ENCODE measurements around the gene TFPI2.

TFPI2 gene

DNA sequence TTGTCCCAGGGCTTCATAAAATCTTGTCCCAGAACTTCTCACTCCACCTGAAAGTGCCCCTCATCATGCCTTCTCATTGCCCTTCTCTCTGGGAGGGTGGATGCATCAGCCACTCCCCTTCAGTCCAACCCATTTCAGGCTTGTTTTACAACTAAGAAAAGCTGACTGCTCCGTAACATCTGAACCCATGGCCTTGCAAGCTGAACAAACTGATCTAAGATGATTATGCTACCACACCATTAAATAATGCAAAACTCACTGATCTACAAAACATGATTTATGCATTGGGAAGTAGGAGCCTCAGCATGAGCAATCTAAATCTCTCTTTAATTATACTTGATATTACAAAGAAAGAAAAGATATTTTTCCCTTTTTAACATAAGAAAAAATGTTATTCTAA lies 34.8 kb downstream of the TFPI2 start:
- no peak for TF ChIP-seq TARDBP (IDR thresholded peaks at IDR 0.05)
- no peak for DNase-seq (ENCODE audit: extremely low spot score)
- ChIA-PET POLR2A (no interaction called here), CTCF (no interaction called here)

GRCh38 chr7:93854480-93854879 lies 36.1 kb downstream of the TFPI2 start:
- ChIA-PET POLR2A (no interaction called here), CTCF (no interaction called here)
- no peak for TF ChIP-seq HDGF (IDR thresholded peaks at IDR 0.05; ENCODE audit: borderline replicate concordance)
- TF ChIP-seq TARDBP (IDR thresholded peaks at IDR 0.05), result no peak
- no peak for DNase-seq (ENCODE audit: extremely low spot score)

GRCh38 chr7:93851536-93851935 lies 39.0 kb downstream of the TFPI2 start:
- no peak for DNase-seq (ENCODE audit: extremely low spot score)
- ChIA-PET CTCF (no interaction called here), POLR2A (no interaction called here)
- no peak for TF ChIP-seq HDGF (IDR thresholded peaks at IDR 0.05; ENCODE audit: borderline replicate concordance)
- TF ChIP-seq TARDBP (IDR thresholded peaks at IDR 0.05), result no peak
- no peak for TF ChIP-seq SUZ12 (IDR thresholded peaks at IDR 0.05)
- no peak for TF ChIP-seq BHLHE40 (IDR thresholded peaks at IDR 0.05; ENCODE audit: borderline replicate concordance)
- TF ChIP-seq, protein P1, sequence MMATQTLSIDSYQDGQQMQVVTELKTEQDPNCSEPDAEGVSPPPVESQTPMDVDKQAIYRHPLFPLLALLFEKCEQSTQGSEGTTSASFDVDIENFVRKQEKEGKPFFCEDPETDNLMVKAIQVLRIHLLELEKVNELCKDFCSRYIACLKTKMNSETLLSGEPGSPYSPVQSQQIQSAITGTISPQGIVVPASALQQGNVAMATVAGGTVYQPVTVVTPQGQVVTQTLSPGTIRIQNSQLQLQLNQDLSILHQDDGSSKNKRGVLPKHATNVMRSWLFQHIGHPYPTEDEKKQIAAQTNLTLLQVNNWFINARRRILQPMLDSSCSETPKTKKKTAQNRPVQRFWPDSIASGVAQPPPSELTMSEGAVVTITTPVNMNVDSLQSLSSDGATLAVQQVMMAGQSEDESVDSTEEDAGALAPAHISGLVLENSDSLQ (IDR thresholded peaks at IDR 0.05), result no peak
- no peak for TF ChIP-seq LEF1 (IDR thresholded peaks at IDR 0.05; ENCODE audit: borderline replicate concordance)
- no peak for TF ChIP-seq ELF4 (IDR thresholded peaks at IDR 0.05)
- TF ChIP-seq ZNF384 (IDR thresholded peaks at IDR 0.05), result no peak
- TF ChIP-seq L3MBTL2 (conservative IDR thresholded peaks at IDR 0.05), result no peak
- no peak for TF ChIP-seq FOXK2 (IDR thresholded peaks at IDR 0.05)
- TF ChIP-seq ARNT (IDR thresholded peaks at IDR 0.05), result no peak
- no peak for TF ChIP-seq NFRKB (IDR thresholded peaks at IDR 0.05)
- no peak for TF ChIP-seq CTBP1 (IDR thresholded peaks at IDR 0.05; ENCODE audit: borderline replicate concordance)
- TF ChIP-seq FOXM1 (IDR thresholded peaks at IDR 0.05; ENCODE audit: borderline replicate concordance), result no peak
- no peak for TF ChIP-seq SP1 (IDR thresholded peaks at IDR 0.05)
- TF ChIP-seq FOXA1 (IDR thresholded peaks at IDR 0.05), result no peak

GRCh38 chr7:93843260-93843659 lies 47.3 kb downstream of the TFPI2 start:
- no peak for TF ChIP-seq SUZ12 (IDR thresholded peaks at IDR 0.05)
- TF ChIP-seq FOXM1 (IDR thresholded peaks at IDR 0.05; ENCODE audit: borderline replicate concordance), result no peak
- TF ChIP-seq SP1 (IDR thresholded peaks at IDR 0.05), result no peak
- TF ChIP-seq L3MBTL2 (conservative IDR thresholded peaks at IDR 0.05), result no peak
- TF ChIP-seq TARDBP (IDR thresholded peaks at IDR 0.05), result no peak
- ChIA-PET CTCF (no interaction called here), POLR2A (no interaction called here)
- no peak for DNase-seq (ENCODE audit: extremely low spot score)

- DNase-seq (ENCODE audit: extremely low spot score), result no peak
- POLR2A ChIA-PET, result no interaction called here
- TF ChIP-seq HDGF (IDR thresholded peaks at IDR 0.05; ENCODE audit: borderline replicate concordance), result no peak
- TF ChIP-seq LEF1 (IDR thresholded peaks at IDR 0.05; ENCODE audit: borderline replicate concordance), result no peak
- TF ChIP-seq BHLHE40 (IDR thresholded peaks at IDR 0.05; ENCODE audit: borderline replicate concordance), result no peak
- TF ChIP-seq ELF4 (IDR thresholded peaks at IDR 0.05), result no peak
- no peak for TF ChIP-seq SP1 (IDR thresholded peaks at IDR 0.05)
- no peak for TF ChIP-seq L3MBTL2 (conservative IDR thresholded peaks at IDR 0.05)
- TF ChIP-seq FOXM1 (IDR thresholded peaks at IDR 0.05; ENCODE audit: borderline replicate concordance), result no peak
- no peak for TF ChIP-seq ARNT (IDR thresholded peaks at IDR 0.05)
- TF ChIP-seq ZNF384 (IDR thresholded peaks at IDR 0.05), result no peak
- no peak for TF ChIP-seq FOXK2 (IDR thresholded peaks at IDR 0.05)
- TF ChIP-seq CTBP1 (IDR thresholded peaks at IDR 0.05; ENCODE audit: borderline replicate concordance), result no peak
- TF ChIP-seq, protein P1 (IDR thresholded peaks at IDR 0.05), result no peak
- TF ChIP-seq TARDBP (IDR thresholded peaks at IDR 0.05), result no peak
- no peak for TF ChIP-seq SUZ12 (IDR thresholded peaks at IDR 0.05)
- no peak for TF ChIP-seq NFRKB (IDR thresholded peaks at IDR 0.05)
- TF ChIP-seq FOXA1 (IDR thresholded peaks at IDR 0.05), result no peak
- CTCF ChIA-PET, result no interaction called here
These were observed 51.6 kb downstream of the TFPI2 start for GRCh38 chr7:93838966-93839365.

GRCh38 chr7:93837245-93837644 lies 53.3 kb downstream of the TFPI2 start:
- POLR2A ChIA-PET, result no interaction called here
- CTCF ChIA-PET, result no interaction called here
- TF ChIP-seq FOXM1 (IDR thresholded peaks at IDR 0.05; ENCODE audit: borderline replicate concordance) (no peak), BHLHE40 (IDR thresholded peaks at IDR 0.05; ENCODE audit: borderline replicate concordance) (no peak), ELF4 (IDR thresholded peaks at IDR 0.05) (no peak), LEF1 (IDR thresholded peaks at IDR 0.05; ENCODE audit: borderline replicate concordance) (no peak), HDGF (IDR thresholded peaks at IDR 0.05; ENCODE audit: borderline replicate concordance) (no peak), L3MBTL2 (conservative IDR thresholded peaks at IDR 0.05) (no peak), FOXA1 (IDR thresholded peaks at IDR 0.05) (no peak)
- TF ChIP-seq, protein P1 (IDR thresholded peaks at IDR 0.05), result no peak
- DNase-seq (ENCODE audit: extremely low spot score), result no peak

DNA sequence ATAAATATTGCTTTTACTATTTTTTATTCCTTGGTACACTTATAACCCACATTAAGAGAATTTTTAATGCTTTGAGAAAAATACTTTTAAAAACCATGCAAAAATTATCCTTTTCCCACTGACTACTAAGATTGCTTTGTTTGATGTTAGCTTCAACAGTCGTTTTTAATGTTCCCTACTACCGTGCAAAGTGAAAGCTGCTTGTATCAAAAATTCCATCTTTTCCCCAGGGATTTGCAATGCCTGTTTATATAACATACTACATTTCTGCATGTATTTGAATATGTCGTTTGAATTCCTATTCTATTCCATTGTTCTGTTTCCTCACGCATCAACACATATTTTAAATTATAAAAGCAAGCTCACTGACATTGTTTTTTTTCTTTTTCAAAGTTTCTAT lies 54.4 kb downstream of the TFPI2 start:
- TF ChIP-seq FOXM1 (IDR thresholded peaks at IDR 0.05; ENCODE audit: borderline replicate concordance), result no peak
- TF ChIP-seq ELF4 (IDR thresholded peaks at IDR 0.05), result no peak
- TF ChIP-seq ARNT (IDR thresholded peaks at IDR 0.05), result no peak
- TF ChIP-seq NFRKB (IDR thresholded peaks at IDR 0.05), result no peak
- TF ChIP-seq ZNF384 (IDR thresholded peaks at IDR 0.05), result no peak
- no peak for TF ChIP-seq SUZ12 (IDR thresholded peaks at IDR 0.05)
- TF ChIP-seq L3MBTL2 (conservative IDR thresholded peaks at IDR 0.05), result no peak
- TF ChIP-seq HDGF (IDR thresholded peaks at IDR 0.05; ENCODE audit: borderline replicate concordance), result no peak
- TF ChIP-seq CTBP1 (IDR thresholded peaks at IDR 0.05; ENCODE audit: borderline replicate concordance), result no peak
- no peak for TF ChIP-seq FOXK2 (IDR thresholded peaks at IDR 0.05)
- no peak for TF ChIP-seq BHLHE40 (IDR thresholded peaks at IDR 0.05; ENCODE audit: borderline replicate concordance)
- TF ChIP-seq SP1 (IDR thresholded peaks at IDR 0.05), result no peak
- no peak for TF ChIP-seq FOXA1 (IDR thresholded peaks at IDR 0.05)
- TF ChIP-seq LEF1 (IDR thresholded peaks at IDR 0.05; ENCODE audit: borderline replicate concordance), result no peak
- TF ChIP-seq, protein P1 (IDR thresholded peaks at IDR 0.05), result no peak
- no peak for TF ChIP-seq TARDBP (IDR thresholded peaks at IDR 0.05)
- ChIA-PET CTCF (interaction anchor here (0.7 kb wide), 1 partner anchor 67 kb away, joined by 3 read pairs; no protein-coding TSS in a partner anchor), POLR2A (no interaction called here)
- DNase-seq (ENCODE audit: extremely low spot score), result no peak

Measured in HEK293T (cell line).